ENCODE data around the gene C5AR1. TPM values are rescaled to one million over a fixed set of nuclear protein-coding genes. Genes with fewer than 3 reads are reported as not detected.
A peak's percentile ranks its signal among the peaks of the same experiment; 100 is the strongest.
"Not testable (repeated sequence)": the region's sequence is repeated elsewhere in the genome, so short reads cannot be mapped to it uniquely, and the experiment has no call there.

Gene C5AR1
- total RNA-seq = under 1 TPM in 1 of 2 experiments, not detected in 1; 0.48 TPM

GRCh38 chr19:47309608-47310007 is at the start of gene C5AR1:
Gene C5AR1, plus strand, starts transcription at chr19:47309861. Its CDS starts 35 bp downstream, at chr19:47309896.
- CTCF ChIA-PET = interaction anchor here (1.0 kb wide), 1 partner anchor 14 kb away, joined by 5 read pairs; no protein-coding TSS in a partner anchor
- peaks cover 7% of the 10 kb centered on the region for H3K27me3 Mint-ChIP-seq
- H3K4me3 Mint-ChIP-seq = no peak within 1 kb of the TSS
- POLR2A ChIA-PET = no interaction called here
- intact Hi-C loops (cut with micrococcal nuclease) = no loop called here
- no peaks in the 10 kb centered on the region for H3K9me3 Mint-ChIP-seq
- no peaks in the 10 kb centered on the region for H3K36me3 Mint-ChIP-seq
- no peak for DNase-seq
- peaks cover 4% of the 10 kb centered on the region for H3K4me1 Mint-ChIP-seq (ENCODE audit: low read depth)
- no peak within 1 kb of the TSS for H3K27ac Mint-ChIP-seq

GRCh38 chr19:47260476-47260875 is 49.2 kb upstream of the C5AR1 start:
- Mint-ChIP-seq H3K36me3 (peaks cover 46% of the 10 kb centered on the region), H3K9me3 (no peaks in the 10 kb centered on the region), H3K27ac (no peak overlapping the region), H3K4me1 (ENCODE audit: low read depth) (peaks cover 34% of the 10 kb centered on the region), H3K4me3 (no peak overlapping the region), H3K27me3 (no peaks in the 10 kb centered on the region)
- no peak for DNase-seq
- ChIA-PET CTCF (interaction anchor here (1.9 kb wide), 1 partner anchor 16 kb away, joined by 5 read pairs; no protein-coding TSS in a partner anchor), POLR2A (no interaction called here)
- intact Hi-C loops (cut with micrococcal nuclease) = no loop called here

- CTCF ChIA-PET; H3K9me3 Mint-ChIP-seq; H3K27me3 Mint-ChIP-seq; H3K27ac Mint-ChIP-seq; POLR2A ChIA-PET; DNase-seq; H3K4me3 Mint-ChIP-seq; intact Hi-C loops (cut with micrococcal nuclease): not testable (repeated sequence)
- peaks cover 29% of the 10 kb centered on the region for H3K4me1 Mint-ChIP-seq (ENCODE audit: low read depth)
- H3K36me3 Mint-ChIP-seq = peaks cover 52% of the 10 kb centered on the region
Measured at GRCh38 chr19:47261946-47262793, 47.5 kb upstream of the C5AR1 start.

GRCh38 chr19:47264629-47265028 is 45.0 kb upstream of the C5AR1 start:
- H3K9me3 Mint-ChIP-seq = no peaks in the 10 kb centered on the region
- H3K27me3 Mint-ChIP-seq = no peaks in the 10 kb centered on the region
- no peak overlapping the region for H3K4me3 Mint-ChIP-seq
- intact Hi-C loops (cut with micrococcal nuclease) = no loop called here
- peaks cover 4% of the 10 kb centered on the region for H3K4me1 Mint-ChIP-seq (ENCODE audit: low read depth)
- POLR2A ChIA-PET = interaction anchor here (1.1 kb wide), 1 partner anchor 10 kb away, joined by 4 read pairs; the partner anchor contains the start of gene INAFM1
- CTCF ChIA-PET = no interaction called here
- no peak for DNase-seq
- no peak overlapping the region for H3K27ac Mint-ChIP-seq
- H3K36me3 Mint-ChIP-seq = peaks cover 39% of the 10 kb centered on the region

- CTCF ChIA-PET = interaction anchor here (0.6 kb wide), 1 partner anchor 17 kb away, joined by 3 read pairs; no protein-coding TSS in a partner anchor
- H3K27ac Mint-ChIP-seq = no peak overlapping the region
- no peaks in the 10 kb centered on the region for H3K9me3 Mint-ChIP-seq
- no peak overlapping the region for H3K4me3 Mint-ChIP-seq
- H3K4me1 Mint-ChIP-seq (ENCODE audit: low read depth) = peaks cover 2% of the 10 kb centered on the region
- POLR2A ChIA-PET = no interaction called here
- no peaks in the 10 kb centered on the region for H3K27me3 Mint-ChIP-seq
- no peak for DNase-seq
- intact Hi-C loops (cut with micrococcal nuclease) = no loop called here
- peaks cover 30% of the 10 kb centered on the region for H3K36me3 Mint-ChIP-seq
Measured at GRCh38 chr19:47266401-47266941, 43.2 kb upstream of the C5AR1 start.

- Mint-ChIP-seq H3K4me1 (ENCODE audit: low read depth) (peaks cover 3% of the 10 kb centered on the region), H3K9me3 (no peaks in the 10 kb centered on the region), H3K27ac (no peak overlapping the region), H3K4me3 (no peak overlapping the region), H3K36me3 (peaks cover 27% of the 10 kb centered on the region), H3K27me3 (no peaks in the 10 kb centered on the region)
- CTCF ChIA-PET = no interaction called here
- intact Hi-C loops (cut with micrococcal nuclease) = no loop called here
- POLR2A ChIA-PET = no interaction called here
- DNase-seq = no peak
Measured at GRCh38 chr19:47267350-47267759, 42.3 kb upstream of the C5AR1 start.

- no peak overlapping the region for H3K4me3 Mint-ChIP-seq
- H3K27ac Mint-ChIP-seq = no peak overlapping the region
- H3K36me3 Mint-ChIP-seq = peaks cover 23% of the 10 kb centered on the region
- no peaks in the 10 kb centered on the region for H3K27me3 Mint-ChIP-seq
- DNase-seq = no peak
- peaks cover 9% of the 10 kb centered on the region for H3K4me1 Mint-ChIP-seq (ENCODE audit: low read depth)
- ChIA-PET POLR2A (no interaction called here), CTCF (no interaction called here)
- intact Hi-C loops (cut with micrococcal nuclease) = no loop called here
- no peaks in the 10 kb centered on the region for H3K9me3 Mint-ChIP-seq
Measured at GRCh38 chr19:47268028-47268427, 41.6 kb upstream of the C5AR1 start.

- intact Hi-C loops (cut with micrococcal nuclease) = no loop called here
- no peaks in the 10 kb centered on the region for H3K27me3 Mint-ChIP-seq
- H3K36me3 Mint-ChIP-seq = peaks cover 19% of the 10 kb centered on the region
- H3K9me3 Mint-ChIP-seq = no peaks in the 10 kb centered on the region
- ChIA-PET POLR2A (no interaction called here), CTCF (interaction anchor here (1.1 kb wide), 1 partner anchor 15 kb away, joined by 4 read pairs; no protein-coding TSS in a partner anchor)
- DNase-seq = no peak
- H3K27ac Mint-ChIP-seq = no peak overlapping the region
- peaks cover 9% of the 10 kb centered on the region for H3K4me1 Mint-ChIP-seq (ENCODE audit: low read depth)
- no peak overlapping the region for H3K4me3 Mint-ChIP-seq
Measured at GRCh38 chr19:47269596-47269995, 40.1 kb upstream of the C5AR1 start.

GRCh38 chr19:47270408-47270807 is 39.3 kb upstream of the C5AR1 start:
- Mint-ChIP-seq H3K9me3 (no peaks in the 10 kb centered on the region), H3K36me3 (peaks cover 18% of the 10 kb centered on the region), H3K27ac (no peak overlapping the region), H3K27me3 (no peaks in the 10 kb centered on the region), H3K4me1 (ENCODE audit: low read depth) (peaks cover 11% of the 10 kb centered on the region), H3K4me3 (no peak overlapping the region)
- intact Hi-C loops (cut with micrococcal nuclease) = loop anchor here (5.0 kb wide), 1 partner anchor 332 kb away; no protein-coding TSS in a partner anchor
- no peak for DNase-seq
- ChIA-PET CTCF (interaction anchor here (1.1 kb wide), 1 partner anchor 14 kb away, joined by 4 read pairs; no protein-coding TSS in a partner anchor), POLR2A (no interaction called here)

- DNase-seq = no peak
- ChIA-PET POLR2A (no interaction called here), CTCF (no interaction called here)
- Mint-ChIP-seq H3K27me3 (no peaks in the 10 kb centered on the region), H3K9me3 (no peaks in the 10 kb centered on the region), H3K27ac (no peak overlapping the region), H3K36me3 (peaks cover 17% of the 10 kb centered on the region), H3K4me3 (no peak overlapping the region), H3K4me1 (ENCODE audit: low read depth) (peaks cover 17% of the 10 kb centered on the region)
- intact Hi-C loops (cut with micrococcal nuclease) = loop anchor here (2.0 to 5.0 kb wide), 2 partner anchors 45 to 330 kb away; no protein-coding TSS in a partner anchor
Measured at GRCh38 chr19:47271949-47272348, 37.7 kb upstream of the C5AR1 start.

GRCh38 chr19:47272448-47273312 is 37.0 kb upstream of the C5AR1 start:
- peaks cover 18% of the 10 kb centered on the region for H3K4me1 Mint-ChIP-seq (ENCODE audit: low read depth)
- ChIA-PET POLR2A (no interaction called here), CTCF (no interaction called here)
- no peaks in the 10 kb centered on the region for H3K27me3 Mint-ChIP-seq
- DNase-seq = no peak
- H3K9me3 Mint-ChIP-seq = no peaks in the 10 kb centered on the region
- peak overlapping the region; percentile 71 for H3K27ac Mint-ChIP-seq
- intact Hi-C loops (cut with micrococcal nuclease) = loop anchor here (2.0 to 5.0 kb wide), 2 partner anchors 46 to 330 kb away; no protein-coding TSS in a partner anchor
- peak overlapping the region; percentile 92 for H3K4me3 Mint-ChIP-seq
- H3K36me3 Mint-ChIP-seq = peaks cover 14% of the 10 kb centered on the region

Measured in activated CD4-positive, alpha-beta memory T cell treated with anti-CD3 and anti-CD28 coated beads for 36 hours (primary cell).